Measurements from ENCODE around the gene SCN8A. TPM values are rescaled to one million over a fixed set of nuclear protein-coding genes. Genes with fewer than 3 reads are reported as not detected.

SCN8A gene
- total RNA-seq, 3 donors from 2014 or later (not counting 1 experiment from before 2014, with no cell fraction given) = 0.42 to 0.66 (median 0.65) TPM

DNA sequence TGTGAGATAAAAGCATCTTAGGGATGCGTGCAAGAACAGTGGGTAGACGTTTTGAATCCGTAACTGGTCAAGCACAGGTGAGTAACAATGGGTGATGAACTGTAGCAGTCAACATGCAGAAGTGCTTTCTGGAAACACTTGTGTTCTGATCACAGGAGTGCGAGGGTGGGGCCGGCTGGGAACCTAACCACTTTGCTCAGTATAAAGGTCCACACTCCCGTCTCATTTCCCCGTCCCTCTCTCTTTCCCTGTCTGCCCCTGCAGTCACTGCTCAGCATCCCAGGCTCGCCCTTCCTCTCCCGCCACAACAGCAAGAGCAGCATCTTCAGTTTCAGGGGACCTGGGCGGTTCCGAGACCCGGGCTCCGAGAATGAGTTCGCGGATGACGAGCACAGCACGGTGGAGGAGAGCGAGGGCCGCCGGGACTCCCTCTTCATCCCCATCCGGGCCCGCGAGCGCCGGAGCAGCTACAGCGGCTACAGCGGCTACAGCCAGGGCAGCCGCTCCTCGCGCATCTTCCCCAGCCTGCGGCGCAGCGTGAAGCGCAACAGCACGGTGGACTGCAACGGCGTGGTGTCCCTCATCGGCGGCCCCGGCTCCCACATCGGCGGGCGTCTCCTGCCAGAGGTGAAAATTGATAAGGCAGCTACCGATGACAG lies 130.4 kb downstream of the SCN8A start:
- WGBS (ENCODE audit: insufficient coverage) = 9% methylated on average over 44 of the region's 44 CpGs
- H3K36me3 ChIP-seq (ENCODE audit: control insufficient read depth, insufficient read depth, low read length) = no peaks in the 10 kb centered on the region
- Mint-ChIP-seq H3K9me3 (no peaks in the 10 kb centered on the region), H3K27me3 (ENCODE audit: low read depth in 2 of 2) (peaks cover 17 to 30% of the 10 kb centered on the region in 2 donors), H3K27ac (no peak overlapping the region), H3K4me3 (no peak overlapping the region), H3K36me3 (no peaks in the 10 kb centered on the region), H3K4me1 (peaks cover 0 to 11% of the 10 kb centered on the region in 2 donors)
- H3K9me3 ChIP-seq (ENCODE audit: control insufficient read depth, insufficient read depth, low read length) = no peaks in the 10 kb centered on the region
- ATAC-seq (peak; percentile 64 to 98 (median 68)), DNase-seq (peak; percentile 23 to 49)
- intact Hi-C loops (cut with micrococcal nuclease) = no loop called here
- TF ChIP-seq, protein P1, sequence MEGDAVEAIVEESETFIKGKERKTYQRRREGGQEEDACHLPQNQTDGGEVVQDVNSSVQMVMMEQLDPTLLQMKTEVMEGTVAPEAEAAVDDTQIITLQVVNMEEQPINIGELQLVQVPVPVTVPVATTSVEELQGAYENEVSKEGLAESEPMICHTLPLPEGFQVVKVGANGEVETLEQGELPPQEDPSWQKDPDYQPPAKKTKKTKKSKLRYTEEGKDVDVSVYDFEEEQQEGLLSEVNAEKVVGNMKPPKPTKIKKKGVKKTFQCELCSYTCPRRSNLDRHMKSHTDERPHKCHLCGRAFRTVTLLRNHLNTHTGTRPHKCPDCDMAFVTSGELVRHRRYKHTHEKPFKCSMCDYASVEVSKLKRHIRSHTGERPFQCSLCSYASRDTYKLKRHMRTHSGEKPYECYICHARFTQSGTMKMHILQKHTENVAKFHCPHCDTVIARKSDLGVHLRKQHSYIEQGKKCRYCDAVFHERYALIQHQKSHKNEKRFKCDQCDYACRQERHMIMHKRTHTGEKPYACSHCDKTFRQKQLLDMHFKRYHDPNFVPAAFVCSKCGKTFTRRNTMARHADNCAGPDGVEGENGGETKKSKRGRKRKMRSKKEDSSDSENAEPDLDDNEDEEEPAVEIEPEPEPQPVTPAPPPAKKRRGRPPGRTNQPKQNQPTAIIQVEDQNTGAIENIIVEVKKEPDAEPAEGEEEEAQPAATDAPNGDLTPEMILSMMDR (IDR thresholded peaks at IDR 0.05) = no peak
- H3K27me3 ChIP-seq (ENCODE audit: control insufficient read depth, insufficient read depth, low read length) = peaks cover 10% of the 10 kb centered on the region
- no peak overlapping the region for H3K4me3 ChIP-seq (ENCODE audit: low read length)
- peaks cover 6% of the 10 kb centered on the region for H3K4me1 ChIP-seq (ENCODE audit: control insufficient read depth, insufficient read depth, low read length)
- H3K27ac ChIP-seq (ENCODE audit: low read length) = no peak overlapping the region

DNA sequence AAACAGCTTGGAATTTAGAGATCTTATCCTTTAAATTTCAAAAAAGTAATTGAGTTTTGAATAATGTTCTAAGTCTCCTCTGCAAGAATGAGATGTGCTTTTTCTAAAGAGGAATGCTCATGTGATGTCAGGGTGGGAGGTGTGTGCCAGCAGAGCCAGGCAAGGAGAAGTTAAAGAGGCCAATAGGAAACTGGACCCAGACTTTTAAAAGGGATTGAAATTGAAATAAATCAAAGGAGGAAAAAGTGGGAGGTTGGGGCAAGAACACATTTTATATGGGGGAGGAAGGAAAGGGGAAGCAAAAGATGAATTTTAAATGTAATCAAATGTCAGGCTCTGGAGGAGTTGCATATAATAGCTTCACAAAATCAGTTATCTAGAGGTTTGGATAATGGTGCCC lies 131.4 kb downstream of the SCN8A start:
- H3K36me3 Mint-ChIP-seq = no peaks in the 10 kb centered on the region
- no peak overlapping the region for H3K4me3 Mint-ChIP-seq
- no peaks in the 10 kb centered on the region for H3K9me3 ChIP-seq (ENCODE audit: control insufficient read depth, insufficient read depth, low read length)
- TF ChIP-seq, protein P1 (IDR thresholded peaks at IDR 0.05) = no peak
- no peak for DNase-seq
- intact Hi-C loops (cut with micrococcal nuclease) = no loop called here
- no peak overlapping the region for H3K4me3 ChIP-seq (ENCODE audit: low read length)
- H3K4me1 ChIP-seq (ENCODE audit: control insufficient read depth, insufficient read depth, low read length) = peaks cover 6% of the 10 kb centered on the region
- no peaks in the 10 kb centered on the region for H3K36me3 ChIP-seq (ENCODE audit: control insufficient read depth, insufficient read depth, low read length)
- no peak overlapping the region for H3K27ac ChIP-seq (ENCODE audit: low read length)
- peaks cover 0 to 11% of the 10 kb centered on the region in 2 donors for H3K4me1 Mint-ChIP-seq
- ATAC-seq = no peak
- H3K27me3 Mint-ChIP-seq (ENCODE audit: low read depth in 2 of 2) = peaks cover 12 to 26% of the 10 kb centered on the region in 2 donors
- H3K27ac Mint-ChIP-seq = no peak overlapping the region
- H3K9me3 Mint-ChIP-seq = no peaks in the 10 kb centered on the region
- H3K27me3 ChIP-seq (ENCODE audit: control insufficient read depth, insufficient read depth, low read length) = peaks cover 10% of the 10 kb centered on the region

DNA sequence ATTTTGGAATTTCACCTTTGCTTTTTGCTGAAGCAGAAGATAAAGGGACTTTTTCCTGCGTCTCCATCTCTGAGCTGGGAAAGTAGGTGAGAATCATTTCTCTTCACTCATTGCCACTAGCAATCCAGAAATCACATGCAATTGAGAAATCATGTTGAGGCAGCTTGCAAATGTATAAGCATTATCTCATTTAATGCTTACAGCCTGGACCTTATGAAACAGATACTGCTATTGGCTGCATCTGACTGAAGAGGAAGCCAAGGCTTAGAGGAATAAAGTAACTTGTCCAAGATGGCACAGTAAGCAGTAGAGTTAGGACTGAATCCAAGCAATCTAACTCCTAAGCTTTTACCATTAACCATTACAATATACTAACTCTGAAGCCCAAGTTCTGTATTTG lies 135.1 kb downstream of the SCN8A start:
- ATAC-seq (no peak), DNase-seq (no peak)
- Mint-ChIP-seq H3K27me3 (ENCODE audit: low read depth in 2 of 2) (peaks cover 20 to 22% of the 10 kb centered on the region in 2 donors), H3K27ac (no peak overlapping the region), H3K4me3 (no peak overlapping the region), H3K9me3 (no peaks in the 10 kb centered on the region), H3K4me1 (peaks cover 0 to 11% of the 10 kb centered on the region in 2 donors), H3K36me3 (no peaks in the 10 kb centered on the region)
- Histone ChIP-seq H3K36me3 (ENCODE audit: control insufficient read depth, insufficient read depth, low read length) (no peaks in the 10 kb centered on the region), H3K4me3 (ENCODE audit: low read length) (no peak overlapping the region), H3K9me3 (ENCODE audit: control insufficient read depth, insufficient read depth, low read length) (no peaks in the 10 kb centered on the region), H3K4me1 (ENCODE audit: control insufficient read depth, insufficient read depth, low read length) (peaks cover 6% of the 10 kb centered on the region), H3K27me3 (ENCODE audit: control insufficient read depth, insufficient read depth, low read length) (peaks cover 10% of the 10 kb centered on the region), H3K27ac (ENCODE audit: low read length) (no peak overlapping the region)
- intact Hi-C loops (cut with micrococcal nuclease) = no loop called here
- TF ChIP-seq, protein P1 (IDR thresholded peaks at IDR 0.05) = no peak
- WGBS (ENCODE audit: insufficient coverage) = no CpG with 5 or more reads among the region's 1 CpG

DNA sequence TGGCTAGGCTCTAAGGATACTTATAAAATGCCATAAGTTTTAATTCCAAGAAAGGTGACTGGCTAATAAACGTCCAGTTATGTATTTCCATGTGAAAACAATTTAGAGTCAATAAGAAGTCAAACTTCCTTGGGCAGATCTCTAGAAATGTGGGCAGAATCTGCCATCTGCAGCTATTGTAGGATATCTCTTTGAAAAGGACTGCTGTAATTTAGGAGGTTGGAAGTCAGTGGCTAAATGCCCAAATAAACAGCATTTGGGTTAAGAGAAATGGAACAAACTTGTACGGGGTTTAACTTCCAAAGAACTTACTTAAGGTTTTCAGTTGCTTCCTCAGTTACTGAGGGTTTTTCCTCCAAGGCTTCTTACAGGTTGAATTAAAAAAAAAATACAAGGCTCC lies 135.9 kb downstream of the SCN8A start:
- no peak overlapping the region for H3K4me3 Mint-ChIP-seq

More for the DNA sequence above, 135.9 kb downstream of the SCN8A start:
- 82% methylated on average over 2 of the region's 2 CpGs for WGBS (ENCODE audit: insufficient coverage)
- H3K36me3 Mint-ChIP-seq = no peaks in the 10 kb centered on the region
- no peaks in the 10 kb centered on the region for H3K4me1 ChIP-seq (ENCODE audit: control insufficient read depth, insufficient read depth, low read length)
- no peak overlapping the region for H3K4me3 ChIP-seq (ENCODE audit: low read length)
- no peaks in the 10 kb centered on the region for H3K9me3 ChIP-seq (ENCODE audit: control insufficient read depth, insufficient read depth, low read length)
- no peaks in the 10 kb centered on the region for H3K36me3 ChIP-seq (ENCODE audit: control insufficient read depth, insufficient read depth, low read length)
- H3K27ac ChIP-seq (ENCODE audit: low read length) = no peak overlapping the region
- H3K4me1 Mint-ChIP-seq = peaks cover 0 to 4% of the 10 kb centered on the region in 2 donors
- TF ChIP-seq, protein P1 (IDR thresholded peaks at IDR 0.05) = no peak
- intact Hi-C loops (cut with micrococcal nuclease) = no loop called here
- ATAC-seq (no peak), DNase-seq (no peak)
- H3K27me3 ChIP-seq (ENCODE audit: control insufficient read depth, insufficient read depth, low read length) = peaks cover 4% of the 10 kb centered on the region
- no peak overlapping the region for H3K27ac Mint-ChIP-seq
- no peaks in the 10 kb centered on the region for H3K9me3 Mint-ChIP-seq
- peaks cover 16 to 21% of the 10 kb centered on the region in 2 donors for H3K27me3 Mint-ChIP-seq (ENCODE audit: low read depth in 2 of 2)
